ENCODE data around the gene KSR2.
A peak's percentile ranks its signal among the peaks of the same experiment; 100 is the strongest.

- TF ChIP-seq, protein P1, sequence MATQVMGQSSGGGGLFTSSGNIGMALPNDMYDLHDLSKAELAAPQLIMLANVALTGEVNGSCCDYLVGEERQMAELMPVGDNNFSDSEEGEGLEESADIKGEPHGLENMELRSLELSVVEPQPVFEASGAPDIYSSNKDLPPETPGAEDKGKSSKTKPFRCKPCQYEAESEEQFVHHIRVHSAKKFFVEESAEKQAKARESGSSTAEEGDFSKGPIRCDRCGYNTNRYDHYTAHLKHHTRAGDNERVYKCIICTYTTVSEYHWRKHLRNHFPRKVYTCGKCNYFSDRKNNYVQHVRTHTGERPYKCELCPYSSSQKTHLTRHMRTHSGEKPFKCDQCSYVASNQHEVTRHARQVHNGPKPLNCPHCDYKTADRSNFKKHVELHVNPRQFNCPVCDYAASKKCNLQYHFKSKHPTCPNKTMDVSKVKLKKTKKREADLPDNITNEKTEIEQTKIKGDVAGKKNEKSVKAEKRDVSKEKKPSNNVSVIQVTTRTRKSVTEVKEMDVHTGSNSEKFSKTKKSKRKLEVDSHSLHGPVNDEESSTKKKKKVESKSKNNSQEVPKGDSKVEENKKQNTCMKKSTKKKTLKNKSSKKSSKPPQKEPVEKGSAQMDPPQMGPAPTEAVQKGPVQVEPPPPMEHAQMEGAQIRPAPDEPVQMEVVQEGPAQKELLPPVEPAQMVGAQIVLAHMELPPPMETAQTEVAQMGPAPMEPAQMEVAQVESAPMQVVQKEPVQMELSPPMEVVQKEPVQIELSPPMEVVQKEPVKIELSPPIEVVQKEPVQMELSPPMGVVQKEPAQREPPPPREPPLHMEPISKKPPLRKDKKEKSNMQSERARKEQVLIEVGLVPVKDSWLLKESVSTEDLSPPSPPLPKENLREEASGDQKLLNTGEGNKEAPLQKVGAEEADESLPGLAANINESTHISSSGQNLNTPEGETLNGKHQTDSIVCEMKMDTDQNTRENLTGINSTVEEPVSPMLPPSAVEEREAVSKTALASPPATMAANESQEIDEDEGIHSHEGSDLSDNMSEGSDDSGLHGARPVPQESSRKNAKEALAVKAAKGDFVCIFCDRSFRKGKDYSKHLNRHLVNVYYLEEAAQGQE (tag by site-specific recombination; IDR thresholded peaks at IDR 0.05): no peak
- TF ChIP-seq ZNF530 (tag by site-specific recombination; IDR thresholded peaks at IDR 0.05; ENCODE audit: low read depth) (no peak), SCRT2 (tag by site-specific recombination; IDR thresholded peaks at IDR 0.05) (peak; percentile 88), ZNF214 (tag by site-specific recombination; IDR thresholded peaks at IDR 0.05; ENCODE audit: borderline replicate concordance) (no peak), ZNF202 (tag by site-specific recombination; IDR thresholded peaks at IDR 0.05; ENCODE audit: borderline replicate concordance) (no peak)
- TF ChIP-seq, protein P2, sequence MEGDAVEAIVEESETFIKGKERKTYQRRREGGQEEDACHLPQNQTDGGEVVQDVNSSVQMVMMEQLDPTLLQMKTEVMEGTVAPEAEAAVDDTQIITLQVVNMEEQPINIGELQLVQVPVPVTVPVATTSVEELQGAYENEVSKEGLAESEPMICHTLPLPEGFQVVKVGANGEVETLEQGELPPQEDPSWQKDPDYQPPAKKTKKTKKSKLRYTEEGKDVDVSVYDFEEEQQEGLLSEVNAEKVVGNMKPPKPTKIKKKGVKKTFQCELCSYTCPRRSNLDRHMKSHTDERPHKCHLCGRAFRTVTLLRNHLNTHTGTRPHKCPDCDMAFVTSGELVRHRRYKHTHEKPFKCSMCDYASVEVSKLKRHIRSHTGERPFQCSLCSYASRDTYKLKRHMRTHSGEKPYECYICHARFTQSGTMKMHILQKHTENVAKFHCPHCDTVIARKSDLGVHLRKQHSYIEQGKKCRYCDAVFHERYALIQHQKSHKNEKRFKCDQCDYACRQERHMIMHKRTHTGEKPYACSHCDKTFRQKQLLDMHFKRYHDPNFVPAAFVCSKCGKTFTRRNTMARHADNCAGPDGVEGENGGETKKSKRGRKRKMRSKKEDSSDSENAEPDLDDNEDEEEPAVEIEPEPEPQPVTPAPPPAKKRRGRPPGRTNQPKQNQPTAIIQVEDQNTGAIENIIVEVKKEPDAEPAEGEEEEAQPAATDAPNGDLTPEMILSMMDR (tag by site-specific recombination; IDR thresholded peaks at IDR 0.05): no peak
- TF ChIP-seq, protein P3, sequence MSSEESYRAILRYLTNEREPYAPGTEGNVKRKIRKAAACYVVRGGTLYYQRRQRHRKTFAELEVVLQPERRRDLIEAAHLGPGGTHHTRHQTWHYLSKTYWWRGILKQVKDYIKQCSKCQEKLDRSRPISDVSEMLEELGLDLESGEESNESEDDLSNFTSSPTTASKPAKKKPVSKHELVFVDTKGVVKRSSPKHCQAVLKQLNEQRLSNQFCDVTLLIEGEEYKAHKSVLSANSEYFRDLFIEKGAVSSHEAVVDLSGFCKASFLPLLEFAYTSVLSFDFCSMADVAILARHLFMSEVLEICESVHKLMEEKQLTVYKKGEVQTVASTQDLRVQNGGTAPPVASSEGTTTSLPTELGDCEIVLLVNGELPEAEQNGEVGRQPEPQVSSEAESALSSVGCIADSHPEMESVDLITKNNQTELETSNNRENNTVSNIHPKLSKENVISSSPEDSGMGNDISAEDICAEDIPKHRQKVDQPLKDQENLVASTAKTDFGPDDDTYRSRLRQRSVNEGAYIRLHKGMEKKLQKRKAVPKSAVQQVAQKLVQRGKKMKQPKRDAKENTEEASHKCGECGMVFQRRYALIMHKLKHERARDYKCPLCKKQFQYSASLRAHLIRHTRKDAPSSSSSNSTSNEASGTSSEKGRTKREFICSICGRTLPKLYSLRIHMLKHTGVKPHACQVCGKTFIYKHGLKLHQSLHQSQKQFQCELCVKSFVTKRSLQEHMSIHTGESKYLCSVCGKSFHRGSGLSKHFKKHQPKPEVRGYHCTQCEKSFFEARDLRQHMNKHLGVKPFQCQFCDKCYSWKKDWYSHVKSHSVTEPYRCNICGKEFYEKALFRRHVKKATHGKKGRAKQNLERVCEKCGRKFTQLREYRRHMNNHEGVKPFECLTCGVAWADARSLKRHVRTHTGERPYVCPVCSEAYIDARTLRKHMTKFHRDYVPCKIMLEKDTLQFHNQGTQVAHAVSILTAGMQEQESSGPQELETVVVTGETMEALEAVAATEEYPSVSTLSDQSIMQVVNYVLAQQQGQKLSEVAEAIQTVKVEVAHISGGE (tag by site-specific recombination; conservative IDR thresholded peaks at IDR 0.05; ENCODE audit: low read depth): no peak
Measured at GRCh38 chr12:117685110-117685926, 283.5 kb downstream of the KSR2 start.

Data from HEK293 (cell line).